ENCODE results near the gene RAI14.
"Not testable (repeated sequence)": the region's sequence is repeated elsewhere in the genome, so short reads cannot be mapped to it uniquely, and the experiment has no call there.

The RAI14 gene

GRCh38 chr5:34758514-34758913, 102.4 kb downstream of the RAI14 start:
- H3K27ac ChIP-seq = no peak overlapping the region
- TF ChIP-seq CTCF (IDR thresholded peaks at IDR 0.05) (no peak), ZFX (IDR thresholded peaks at IDR 0.05; ENCODE audit: borderline replicate concordance) (no peak)

- not testable (repeated sequence) for H3K27ac ChIP-seq
These were observed 103.1 kb downstream of the RAI14 start for GRCh38 chr5:34759213-34759612.

DNA sequence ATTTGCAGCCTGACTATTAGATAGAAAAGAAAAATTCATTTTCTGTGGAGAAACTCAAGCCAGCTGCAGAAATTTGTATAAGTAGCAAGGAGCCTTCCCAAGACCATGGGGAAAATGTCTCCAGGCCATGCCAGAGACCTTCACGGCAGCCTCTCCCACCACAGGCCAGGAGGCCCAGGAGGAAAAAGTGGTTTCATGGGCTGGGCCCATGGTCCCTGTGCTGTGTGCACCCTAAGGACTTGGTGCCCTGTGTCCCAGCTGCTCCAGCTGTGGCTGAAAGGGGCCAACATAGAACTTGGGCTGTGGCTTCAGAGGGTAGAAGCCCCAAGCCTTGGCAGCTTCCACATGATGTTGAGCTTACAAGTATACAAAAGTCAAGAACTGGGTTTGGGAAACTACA, 109.5 kb downstream of the RAI14 start:
- no peak for TF ChIP-seq CTCF (IDR thresholded peaks at IDR 0.05)
- no peak for TF ChIP-seq ZFX (IDR thresholded peaks at IDR 0.05; ENCODE audit: borderline replicate concordance)
- no peak overlapping the region for H3K27ac ChIP-seq

GRCh38 chr5:34767180-34767579, 111.1 kb downstream of the RAI14 start:
- H3K27ac ChIP-seq = no peak overlapping the region
- no peak for TF ChIP-seq ZFX (IDR thresholded peaks at IDR 0.05; ENCODE audit: borderline replicate concordance)
- TF ChIP-seq CTCF (IDR thresholded peaks at IDR 0.05) = no peak

DNA sequence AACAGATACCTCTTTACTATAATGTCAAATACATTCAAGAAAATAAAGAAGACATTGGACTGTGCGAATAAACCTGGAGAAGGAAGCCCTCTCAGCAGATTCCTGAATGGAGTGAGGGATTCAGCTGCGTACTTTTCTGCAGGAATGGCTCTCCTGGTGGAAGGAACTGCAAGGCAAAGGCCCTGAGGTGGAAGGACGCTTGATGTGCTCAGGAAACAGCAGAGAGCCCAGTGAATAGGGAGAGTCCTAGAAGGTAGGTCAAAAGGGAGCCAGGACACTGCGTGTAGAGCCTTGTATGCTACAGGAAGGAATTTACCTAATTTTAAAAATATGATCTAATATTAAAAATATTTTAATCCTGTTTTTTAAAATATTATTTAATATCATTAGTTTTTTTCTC, 114.4 kb downstream of the RAI14 start:
- TF ChIP-seq CTCF (IDR thresholded peaks at IDR 0.05) (no peak), ZFX (IDR thresholded peaks at IDR 0.05; ENCODE audit: borderline replicate concordance) (no peak)
- no peak overlapping the region for H3K27ac ChIP-seq

- no peak overlapping the region for H3K27ac ChIP-seq
- TF ChIP-seq CTCF (IDR thresholded peaks at IDR 0.05) (no peak), ZFX (IDR thresholded peaks at IDR 0.05; ENCODE audit: borderline replicate concordance) (no peak)
These were observed 114.9 kb downstream of the RAI14 start for GRCh38 chr5:34771076-34771475.

DNA sequence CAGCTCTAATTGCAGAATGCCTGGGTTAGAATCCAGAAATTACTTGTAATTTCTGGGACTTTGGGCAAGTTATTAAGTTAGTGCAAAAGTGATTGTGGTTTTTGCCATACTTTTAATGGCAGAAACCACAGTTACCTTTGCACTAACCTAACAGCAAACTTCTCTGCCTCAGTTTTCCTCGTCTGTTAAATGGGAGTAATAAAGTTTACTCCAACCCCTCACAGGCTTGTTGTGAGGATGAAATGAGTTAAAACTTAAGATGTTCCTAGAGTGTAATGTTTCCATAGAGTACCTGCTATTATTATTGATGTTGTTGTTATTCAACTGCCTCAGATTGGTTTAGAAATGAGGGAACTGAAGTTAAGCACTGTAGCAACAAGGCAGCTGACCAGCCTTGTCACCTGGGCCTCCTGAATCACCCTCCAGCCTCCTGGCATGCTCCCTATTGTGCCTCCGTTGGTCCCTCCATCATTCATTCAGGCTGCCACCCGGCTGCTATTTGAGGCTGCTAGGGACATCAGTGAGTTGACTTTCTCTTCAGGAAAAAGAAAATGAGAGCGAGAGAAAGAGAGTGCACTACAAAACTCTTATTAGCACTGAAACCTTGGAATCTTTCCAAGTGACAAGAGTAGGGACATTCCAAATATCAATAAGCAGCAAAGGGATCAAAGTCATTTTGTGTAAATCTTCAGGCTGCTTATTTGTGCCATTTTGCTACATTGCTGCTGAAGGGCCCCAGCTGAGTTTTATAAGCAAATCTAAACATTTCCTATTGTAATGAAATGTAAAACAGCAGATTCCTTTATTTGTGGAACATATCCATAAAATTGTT, 116.4 kb downstream of the RAI14 start:
- TF ChIP-seq ZFX (IDR thresholded peaks at IDR 0.05; ENCODE audit: borderline replicate concordance) (no peak), CTCF (IDR thresholded peaks at IDR 0.05) (no peak)

GRCh38 chr5:34774139-34774538, 118.0 kb downstream of the RAI14 start:
- H3K27ac ChIP-seq = no peak overlapping the region
- TF ChIP-seq CTCF (IDR thresholded peaks at IDR 0.05) = no peak
- no peak for TF ChIP-seq ZFX (IDR thresholded peaks at IDR 0.05; ENCODE audit: borderline replicate concordance)

More for the DNA sequence above, 116.4 kb downstream of the RAI14 start:
- H3K27ac ChIP-seq = no peak overlapping the region

GRCh38 chr5:34774678-34775077, 118.5 kb downstream of the RAI14 start:
- not testable (repeated sequence) for H3K27ac ChIP-seq
